GM12891 (cell line): ENCODE data around the gene DUSP10.

ENCODE experiments used
- POLR2A ChIP-seq: IDR thresholded peaks from 2 replicates; pipeline ENCODE4 v1.6.1; 2011; ENCODE audit warnings: low read depth, low read length, control low read depth
- POLR2AphosphoS5 ChIP-seq: IDR thresholded peaks from 2 replicates; pipeline ENCODE4 v1.6.1; 2011; ENCODE audit warnings: low read depth, low read length, control low read depth
- SPI1 ChIP-seq: IDR thresholded peaks from 2 replicates; pipeline ENCODE4 v1.6.1; 2011; ENCODE audit warnings: low read depth, low read length, control low read depth

DNA sequence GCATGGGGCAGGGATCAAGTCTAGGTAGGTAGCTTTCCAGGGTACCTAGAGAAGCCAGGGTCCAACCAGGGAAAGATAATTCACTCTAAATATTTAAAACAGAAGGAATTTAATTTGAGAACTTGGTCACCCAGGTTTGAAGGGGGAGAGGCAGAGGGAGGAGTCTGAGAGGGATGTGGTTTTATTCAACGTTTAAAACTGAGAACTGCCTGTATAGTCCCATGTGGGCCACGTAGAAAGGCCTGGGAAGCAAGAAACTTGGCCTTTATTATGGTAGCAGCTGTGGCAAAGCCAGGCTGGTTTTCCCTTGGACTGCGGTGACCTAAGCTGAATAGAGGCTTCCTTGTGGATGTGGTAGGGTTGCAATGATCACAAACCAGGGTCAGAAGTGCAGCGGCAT, 42.0 kb upstream of the DUSP10 start:
- TF ChIP-seq POLR2AphosphoS5 (no peak), POLR2A (no peak), SPI1 (no peak)
